NT2/D1 (cell line): Measurements from ENCODE around the gene RFC5.

Source experiments
- DNase-seq: peaks from one replicate; pipeline ENCODE4 v3.0.0-alpha.2; 2011; ENCODE audit warnings: low read depth, low spot score
- H3K27me3 ChIP-seq: 2 replicates; pipeline ENCODE4 v1.6.0; 2011; ENCODE audit warnings: mild to moderate bottlenecking; ENCODE audit not compliant: insufficient read length, insufficient read depth
- H3K36me3 ChIP-seq: 2 replicates; pipeline ENCODE4 v1.6.1; 2011; ENCODE audit warnings: mild to moderate bottlenecking, low read length, mixed read lengths; ENCODE audit not compliant: insufficient read depth, insufficient read length
- H3K4me1 ChIP-seq: 2 replicates; pipeline ENCODE4 v1.5.1; 2011; ENCODE audit not compliant: insufficient read depth, insufficient read length
- H3K4me3 ChIP-seq: 2 replicates; pipeline ENCODE4 v1.5.1; 2011; ENCODE audit warnings: low read depth; ENCODE audit not compliant: insufficient read length
- H3K9ac ChIP-seq: 2 replicates; pipeline ENCODE4 v1.6.0; 2011; ENCODE audit warnings: low read depth; ENCODE audit not compliant: insufficient read length
- H3K9me3 ChIP-seq: 2 replicates; pipeline ENCODE4 v1.5.1; 2011; ENCODE audit warnings: mild to moderate bottlenecking, low read length; ENCODE audit not compliant: insufficient read depth
- SUZ12 ChIP-seq: IDR thresholded peaks from 2 replicates; pipeline ENCODE4 v1.6.1; 2011; ENCODE audit not compliant: insufficient read length, insufficient read depth; ENCODE audit errors: extremely low read depth
- YY1 ChIP-seq: IDR thresholded peaks from 2 replicates; pipeline ENCODE4 v1.6.1; 2011; ENCODE audit not compliant: insufficient read length, insufficient read depth
- ZNF274 ChIP-seq: IDR thresholded peaks from 2 replicates; pipeline ENCODE4 v1.6.1; 2011; ENCODE audit warnings: mild to moderate bottlenecking, low read depth, low read length

Gene RFC5

GRCh38 chr12:118038137-118038536 is 21.6 kb downstream of the RFC5 start:
- H3K9me3 ChIP-seq = no peaks in the 10 kb centered on the region
- no peak overlapping the region for H3K4me3 ChIP-seq
- H3K36me3 ChIP-seq = peaks cover 90% of the 10 kb centered on the region
- peaks cover 4% of the 10 kb centered on the region for H3K4me1 ChIP-seq
- no peak for DNase-seq
- H3K9ac ChIP-seq = no peak overlapping the region
- no peaks in the 10 kb centered on the region for H3K27me3 ChIP-seq
- no peak for TF ChIP-seq YY1
- TF ChIP-seq ZNF274 = no peak
- TF ChIP-seq SUZ12 = no peak

DNA sequence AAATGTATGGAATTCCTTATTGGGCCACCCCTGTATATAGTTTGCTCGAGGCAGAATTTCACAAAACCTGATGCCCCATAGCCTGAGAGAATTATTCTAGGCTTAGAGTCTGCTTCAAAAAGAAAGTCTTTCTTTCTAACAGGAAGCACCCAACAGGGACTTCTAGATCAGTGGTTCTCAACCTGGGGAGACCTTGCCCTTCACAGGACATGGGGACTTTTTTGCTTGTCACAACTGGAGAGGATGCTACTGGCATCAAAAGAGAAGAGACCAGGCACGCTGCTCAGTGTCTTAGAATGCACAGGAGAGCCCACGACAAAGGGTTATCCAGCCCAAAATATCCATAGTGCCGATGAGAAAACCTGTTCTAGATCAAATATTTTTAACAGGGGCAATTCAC is 25.6 kb downstream of the RFC5 start:
- TF ChIP-seq SUZ12 = no peak
- no peak for TF ChIP-seq ZNF274
- TF ChIP-seq YY1 = no peak
- Histone ChIP-seq H3K27me3 (no peaks in the 10 kb centered on the region), H3K9ac (no peak overlapping the region), H3K9me3 (no peaks in the 10 kb centered on the region), H3K4me3 (no peak overlapping the region), H3K36me3 (peaks cover 79% of the 10 kb centered on the region), H3K4me1 (no peaks in the 10 kb centered on the region)
- DNase-seq = no peak

- Histone ChIP-seq H3K4me3 (no peak overlapping the region), H3K36me3 (peaks cover 83% of the 10 kb centered on the region), H3K4me1 (no peaks in the 10 kb centered on the region), H3K9me3 (no peaks in the 10 kb centered on the region), H3K9ac (no peak overlapping the region), H3K27me3 (no peaks in the 10 kb centered on the region)
- TF ChIP-seq ZNF274 (no peak), SUZ12 (no peak)
- no peak for DNase-seq
Observed at GRCh38 chr12:118044075-118044474, 27.6 kb downstream of the RFC5 start.

DNA sequence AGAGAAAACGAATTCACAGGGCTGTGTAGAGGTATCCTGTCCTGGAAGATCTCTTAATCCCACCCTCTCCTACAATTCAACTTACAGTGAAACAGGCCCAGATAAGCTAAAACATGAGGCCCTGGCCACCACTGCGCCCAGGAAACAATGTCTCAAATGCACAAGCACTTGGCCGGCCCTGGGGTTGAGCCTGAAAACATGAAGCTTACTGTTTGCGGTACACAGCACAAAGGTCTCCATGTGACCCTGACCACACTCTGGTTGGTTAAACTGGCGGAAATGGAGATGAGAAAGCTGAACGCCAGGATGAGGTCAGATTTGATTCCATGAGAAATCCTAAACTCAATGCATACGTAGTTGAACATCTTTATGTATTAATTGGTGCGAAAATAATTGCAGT is 28.1 kb downstream of the RFC5 start:
- H3K9me3 ChIP-seq = no peaks in the 10 kb centered on the region
- H3K9ac ChIP-seq = no peak overlapping the region
- DNase-seq = no peak
- H3K36me3 ChIP-seq = peaks cover 81% of the 10 kb centered on the region
- no peaks in the 10 kb centered on the region for H3K4me1 ChIP-seq
- TF ChIP-seq YY1 (no peak), ZNF274 (no peak), SUZ12 (no peak)
- H3K27me3 ChIP-seq = no peaks in the 10 kb centered on the region
- H3K4me3 ChIP-seq = no peak overlapping the region

DNA sequence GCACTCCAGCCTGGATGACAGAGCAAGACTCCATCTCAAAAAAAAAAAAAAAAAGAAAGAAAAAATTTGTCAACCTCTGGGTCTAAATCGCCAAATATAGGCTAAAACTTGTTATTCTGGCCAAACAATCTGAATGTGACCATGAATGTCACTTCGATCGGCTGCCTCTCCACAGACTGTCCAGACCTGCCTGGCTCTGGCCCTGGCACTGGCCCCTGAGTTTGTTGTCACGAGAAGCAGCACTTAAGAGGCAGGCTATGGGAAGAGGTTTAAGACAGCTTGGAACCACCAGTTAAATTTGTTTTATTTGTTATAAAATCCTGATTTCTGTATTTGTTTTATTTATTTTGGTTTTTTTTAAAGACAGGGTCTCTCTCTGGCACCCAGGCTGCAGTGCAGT is 29.9 kb downstream of the RFC5 start:
- Histone ChIP-seq H3K4me3 (no peak overlapping the region), H3K27me3 (no peaks in the 10 kb centered on the region), H3K9me3 (no peaks in the 10 kb centered on the region), H3K9ac (no peak overlapping the region), H3K4me1 (no peaks in the 10 kb centered on the region), H3K36me3 (peaks cover 82% of the 10 kb centered on the region)
- DNase-seq = no peak
- TF ChIP-seq ZNF274 (no peak), SUZ12 (no peak), YY1 (no peak)

- H3K36me3 ChIP-seq = peaks cover 58% of the 10 kb centered on the region
- H3K27me3 ChIP-seq = no peaks in the 10 kb centered on the region
- H3K4me1 ChIP-seq = no peaks in the 10 kb centered on the region
- no peak overlapping the region for H3K9ac ChIP-seq
- TF ChIP-seq YY1 (no peak), SUZ12 (no peak), ZNF274 (no peak)
- no peak overlapping the region for H3K4me3 ChIP-seq
- H3K9me3 ChIP-seq = no peaks in the 10 kb centered on the region; the same call in 1 of the 2 replicates
- DNase-seq = no peak
Observed at GRCh38 chr12:118050972-118051910, 34.7 kb downstream of the RFC5 start.

DNA sequence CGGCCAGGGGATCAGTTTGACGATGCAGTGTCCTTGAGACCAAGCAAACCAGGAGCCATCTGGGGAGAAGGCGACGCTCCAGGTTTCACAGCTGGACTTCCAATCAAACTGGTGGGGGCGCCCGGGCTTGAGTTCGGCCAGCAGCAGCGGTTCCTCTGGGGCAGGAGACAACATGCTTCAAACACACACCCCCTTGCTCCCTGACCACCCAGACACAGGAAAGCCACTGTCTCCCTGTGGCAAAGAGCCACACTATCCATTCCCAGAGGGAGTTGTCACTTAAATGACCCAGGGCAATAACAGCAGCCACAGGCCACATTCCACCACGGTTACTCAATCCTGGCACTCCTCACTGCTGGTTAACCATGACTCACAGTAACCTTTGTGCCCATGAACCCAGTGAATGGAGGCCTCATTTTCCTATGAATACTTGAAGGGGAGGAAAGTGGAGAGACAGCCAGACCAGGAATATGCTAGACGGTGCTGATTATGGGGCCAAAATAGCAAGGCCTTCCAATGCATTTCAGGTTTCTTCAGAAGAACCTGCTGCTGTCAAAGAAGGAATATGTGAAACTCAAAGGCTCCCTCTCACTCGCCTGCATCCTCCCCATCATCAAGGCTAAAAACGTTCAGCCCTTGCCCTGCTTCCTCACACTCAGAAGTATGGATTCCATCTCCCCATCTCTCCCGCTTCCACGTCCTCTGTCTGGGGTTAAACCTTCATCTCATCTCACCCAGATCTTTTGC is 36.0 kb downstream of the RFC5 start:
- no peak for DNase-seq
- Histone ChIP-seq H3K36me3 (peaks cover 47% of the 10 kb centered on the region), H3K9me3 (no peaks in the 10 kb centered on the region; the same call in 1 of the 2 replicates), H3K9ac (peak overlapping the region; percentile 5), H3K27me3 (no peaks in the 10 kb centered on the region), H3K4me3 (no peak overlapping the region), H3K4me1 (no peaks in the 10 kb centered on the region)
- TF ChIP-seq SUZ12 (no peak), YY1 (no peak), ZNF274 (no peak)
